ENCODE data around the gene ZNF655.

Gene ZNF655

DNA sequence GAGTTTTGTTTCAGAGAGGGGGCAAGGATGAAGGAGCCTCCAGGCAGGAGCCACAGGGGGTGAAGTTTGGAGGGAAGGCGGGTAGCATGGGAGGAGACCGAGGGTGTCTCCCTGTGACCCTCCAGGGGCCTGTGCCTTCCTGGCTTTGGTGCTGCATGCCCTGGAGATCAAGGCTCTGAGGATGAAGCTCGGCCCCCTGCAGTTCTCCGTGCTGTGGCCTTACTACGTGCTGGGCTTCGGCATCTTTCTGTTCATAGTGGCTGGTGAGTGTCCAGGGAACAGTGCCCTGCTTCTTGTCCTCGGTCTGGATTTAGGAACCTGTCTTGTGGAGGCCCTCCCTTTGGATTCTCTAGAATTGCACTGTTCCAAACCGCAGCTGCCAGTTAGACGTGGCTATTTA lies 49.1 kb downstream of the ZNF655 start:
- DNase-seq = no peak

DNA sequence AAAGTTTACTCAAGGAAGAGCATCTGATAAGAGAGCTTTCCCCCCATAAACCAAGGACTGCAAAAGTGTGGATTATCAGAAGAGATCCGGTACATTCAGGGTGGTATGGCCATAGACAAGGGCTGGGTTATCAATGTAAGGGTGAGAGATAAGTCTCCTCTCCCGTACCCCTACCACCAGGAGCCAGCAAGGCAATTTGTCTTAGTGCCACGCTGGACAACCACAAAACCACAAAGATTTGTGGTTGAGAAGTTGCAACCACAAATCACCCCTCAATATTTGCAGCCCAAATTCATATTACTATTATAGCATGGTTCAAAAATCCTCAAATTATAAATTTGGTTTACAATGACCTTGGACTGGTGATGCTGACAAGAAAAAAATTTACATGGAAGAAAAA lies 56.1 kb downstream of the ZNF655 start:
- DNase-seq = no peak

DNA sequence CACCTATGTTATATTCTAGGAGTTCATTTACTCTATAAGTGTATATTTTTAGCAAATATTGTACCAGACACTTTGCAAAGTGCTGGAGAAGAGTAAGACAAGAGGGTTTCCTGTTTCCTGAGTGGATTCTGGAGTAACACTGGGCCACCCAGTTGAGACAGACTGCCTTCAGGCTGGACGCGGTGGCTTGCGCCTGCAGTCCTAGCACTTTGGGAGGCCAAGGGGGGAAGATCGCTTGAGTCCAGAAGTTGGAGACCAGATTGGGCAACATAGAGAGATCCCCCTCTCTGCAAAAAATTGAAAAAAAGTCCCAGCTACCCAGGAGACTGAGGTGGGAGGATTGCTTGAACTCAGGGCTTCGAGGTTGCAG lies 57.5 kb downstream of the ZNF655 start:
- no peak for DNase-seq

DNA sequence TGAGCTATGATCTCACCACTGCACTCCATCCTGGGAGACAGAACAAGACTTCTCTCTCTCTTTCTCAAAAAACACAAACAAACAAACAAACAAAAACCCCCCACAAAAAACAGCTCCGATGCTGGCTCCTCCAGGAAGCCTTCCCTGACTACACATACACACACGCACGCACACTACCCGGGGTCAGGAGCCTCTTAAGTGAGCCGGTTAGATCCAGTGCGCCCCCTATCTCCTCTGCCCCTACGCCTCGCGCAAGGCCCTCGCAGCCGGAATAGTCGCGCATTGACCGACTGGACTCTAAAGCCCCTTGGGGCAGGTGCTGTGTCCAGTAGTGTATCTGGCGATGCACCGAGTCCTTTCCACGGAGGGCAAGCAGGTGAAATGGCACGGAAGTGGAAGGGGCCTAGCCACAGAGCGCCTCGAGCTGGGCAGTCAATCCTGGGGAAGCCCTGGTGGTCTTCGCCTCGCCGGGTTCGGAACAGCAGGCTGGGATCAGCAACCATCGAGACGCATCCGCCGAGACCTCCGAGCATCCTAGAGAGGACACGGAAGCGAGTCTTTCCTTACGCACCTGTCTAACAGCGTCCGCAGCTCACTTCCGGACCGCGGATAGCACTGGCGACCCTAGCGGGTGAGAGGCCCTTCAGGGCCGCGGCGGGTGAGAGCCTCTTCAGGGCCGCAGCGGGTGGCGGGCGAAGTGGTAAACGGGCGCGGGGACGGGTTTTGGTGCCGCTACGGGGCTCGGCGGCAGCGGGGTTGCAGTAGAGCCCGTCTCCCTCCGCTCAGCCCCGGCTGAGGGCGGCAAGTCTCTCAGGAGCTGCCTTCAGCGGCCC lies 58.1 kb downstream of the ZNF655 start, which contains the start of gene ZSCAN25:
Gene ZSCAN25, plus strand, starts transcription at position 588 of the 833 bp plus-strand sequence. CDS start 2,661 bp downstream, outside the sequence.
- DNase-seq = peak; percentile 83

DNA sequence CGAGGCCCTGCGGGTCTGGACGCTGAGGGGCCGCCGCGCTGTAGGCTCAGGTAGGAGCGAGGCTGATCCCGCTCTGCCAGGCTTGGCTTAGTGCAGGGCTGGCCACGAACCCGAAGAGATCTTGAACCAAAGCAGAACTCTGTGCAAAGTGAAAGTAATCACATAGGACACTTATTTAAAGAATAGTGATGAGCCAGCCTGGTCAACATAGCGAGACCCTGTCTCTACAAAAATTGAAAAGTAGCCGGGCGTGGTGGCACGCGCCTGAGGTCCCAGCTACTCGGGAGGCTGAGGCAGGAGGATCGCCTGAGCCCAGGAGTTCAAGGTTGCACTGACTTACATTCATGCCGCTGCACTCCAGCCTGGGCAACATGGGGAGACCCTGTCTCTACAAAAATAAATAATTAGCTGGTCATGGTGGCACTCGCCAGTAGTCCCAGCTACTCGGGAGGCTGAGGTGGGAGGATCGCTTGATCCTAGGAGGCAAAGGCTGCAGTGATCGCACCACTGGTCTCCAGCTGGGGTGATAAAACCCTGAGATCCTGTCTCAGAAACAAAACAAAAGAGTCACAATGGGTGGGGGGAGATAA lies 58.8 kb downstream of the ZNF655 start:
- no peak for DNase-seq

DNA sequence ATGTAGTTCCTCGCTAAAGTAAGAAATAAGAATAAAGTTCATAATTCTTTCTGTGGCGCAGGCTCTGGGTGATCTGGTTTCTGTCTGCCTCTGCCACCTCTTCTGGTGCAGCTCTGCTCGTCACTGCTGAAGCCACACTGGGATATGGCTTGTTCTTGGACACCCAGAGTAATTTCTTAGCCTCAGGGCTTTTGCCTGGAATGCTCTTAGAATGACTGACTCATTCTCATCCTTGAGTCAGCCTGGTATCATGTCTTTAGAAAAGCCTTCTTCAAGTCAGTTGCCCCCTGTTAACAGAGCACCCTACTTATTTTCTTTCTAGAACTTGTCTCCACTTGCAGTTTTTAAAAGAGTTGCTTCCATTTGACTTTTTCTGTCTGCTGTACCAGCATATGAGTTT lies 60.3 kb downstream of the ZNF655 start:
- DNase-seq = no peak

DNA sequence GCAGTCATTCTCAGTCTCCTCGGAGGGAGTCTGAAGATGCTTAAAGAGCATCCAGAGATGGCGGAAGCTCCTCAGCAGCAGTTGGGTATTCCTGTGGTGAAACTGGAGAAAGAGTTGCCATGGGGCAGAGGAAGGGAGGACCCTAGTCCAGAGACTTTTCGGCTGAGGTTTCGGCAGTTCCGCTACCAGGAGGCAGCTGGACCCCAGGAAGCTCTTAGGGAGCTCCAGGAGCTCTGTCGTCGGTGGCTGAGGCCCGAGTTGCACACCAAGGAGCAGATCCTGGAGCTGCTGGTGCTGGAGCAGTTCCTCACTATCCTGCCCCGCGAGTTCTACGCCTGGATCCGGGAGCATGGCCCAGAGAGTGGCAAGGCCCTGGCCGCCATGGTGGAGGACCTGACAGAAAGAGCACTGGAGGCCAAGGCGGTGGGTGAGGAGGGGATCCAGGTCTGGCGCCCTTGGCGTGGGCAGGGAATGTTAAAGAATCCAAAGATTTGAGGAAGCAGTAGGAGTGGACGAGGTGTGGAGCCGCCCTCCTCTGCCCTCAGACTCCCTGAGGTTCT lies 61.2 kb downstream of the ZNF655 start:
- no peak for DNase-seq

DNA sequence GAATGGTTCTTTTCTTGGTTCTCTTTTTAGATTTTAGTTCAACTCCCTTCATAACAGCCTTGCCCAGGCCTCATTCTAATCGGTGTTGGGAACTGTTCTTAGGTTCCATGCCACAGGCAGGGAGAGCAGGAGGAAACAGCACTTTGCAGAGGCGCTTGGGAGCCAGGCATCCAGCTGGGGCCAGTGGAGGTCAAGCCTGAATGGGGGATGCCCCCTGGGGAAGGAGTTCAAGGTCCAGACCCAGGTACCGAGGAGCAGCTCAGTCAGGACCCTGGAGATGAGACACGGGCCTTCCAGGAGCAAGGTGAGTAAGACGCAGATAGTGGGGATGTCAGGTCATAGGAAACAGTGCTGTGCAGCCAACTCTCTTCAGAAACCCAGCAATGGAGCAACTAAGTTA lies 62.8 kb downstream of the ZNF655 start:
- DNase-seq = no peak

DNA sequence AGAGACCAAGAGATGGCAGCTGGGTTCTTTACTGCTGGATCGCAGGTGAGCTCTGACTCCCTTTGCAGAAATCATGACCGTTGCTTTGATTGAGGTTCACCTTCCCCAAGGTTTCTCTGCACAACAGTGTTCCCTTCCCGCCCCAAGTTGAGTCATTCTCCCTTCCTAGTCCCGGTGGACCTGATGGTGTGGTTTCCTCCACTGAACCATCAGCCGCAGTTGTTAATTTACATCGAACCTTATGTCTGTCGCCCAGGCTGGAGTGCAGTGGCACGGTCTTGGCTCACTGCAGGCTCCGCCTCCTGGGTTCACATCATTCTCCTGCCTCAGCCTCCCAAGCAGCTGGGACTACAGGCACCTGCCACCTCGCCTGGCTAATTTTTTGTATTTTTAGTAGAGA lies 64.2 kb downstream of the ZNF655 start:
- no peak for DNase-seq

DNA sequence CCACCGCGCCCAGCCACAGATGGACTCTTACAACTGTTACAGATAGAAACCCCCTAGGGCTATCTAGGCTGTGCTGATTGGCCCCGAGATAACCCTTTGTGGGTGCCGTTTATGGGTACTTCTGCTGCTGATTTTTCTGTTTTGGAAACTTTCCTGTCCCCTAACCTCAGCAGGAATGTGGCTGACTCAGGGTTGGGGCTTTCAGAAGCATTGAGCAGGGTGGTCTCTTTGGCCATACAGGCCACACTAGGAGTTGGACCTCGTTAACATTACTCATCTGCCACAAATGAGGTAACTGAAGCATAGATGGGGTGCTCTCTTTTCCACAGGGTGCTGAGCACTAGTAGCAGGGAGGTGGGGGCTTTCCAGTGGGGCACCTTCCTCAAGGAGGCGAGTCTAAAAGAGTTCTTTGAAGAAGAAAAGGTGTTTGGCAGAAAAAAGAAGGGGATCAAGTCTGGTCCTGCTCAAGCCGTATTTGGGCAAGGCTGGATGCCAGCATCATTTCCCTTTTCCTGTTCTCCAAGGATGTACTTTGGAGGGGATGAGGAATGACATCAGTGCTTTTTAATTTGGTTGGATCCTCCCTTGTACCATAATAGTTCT lies 64.8 kb downstream of the ZNF655 start:
- no peak for DNase-seq

DNA sequence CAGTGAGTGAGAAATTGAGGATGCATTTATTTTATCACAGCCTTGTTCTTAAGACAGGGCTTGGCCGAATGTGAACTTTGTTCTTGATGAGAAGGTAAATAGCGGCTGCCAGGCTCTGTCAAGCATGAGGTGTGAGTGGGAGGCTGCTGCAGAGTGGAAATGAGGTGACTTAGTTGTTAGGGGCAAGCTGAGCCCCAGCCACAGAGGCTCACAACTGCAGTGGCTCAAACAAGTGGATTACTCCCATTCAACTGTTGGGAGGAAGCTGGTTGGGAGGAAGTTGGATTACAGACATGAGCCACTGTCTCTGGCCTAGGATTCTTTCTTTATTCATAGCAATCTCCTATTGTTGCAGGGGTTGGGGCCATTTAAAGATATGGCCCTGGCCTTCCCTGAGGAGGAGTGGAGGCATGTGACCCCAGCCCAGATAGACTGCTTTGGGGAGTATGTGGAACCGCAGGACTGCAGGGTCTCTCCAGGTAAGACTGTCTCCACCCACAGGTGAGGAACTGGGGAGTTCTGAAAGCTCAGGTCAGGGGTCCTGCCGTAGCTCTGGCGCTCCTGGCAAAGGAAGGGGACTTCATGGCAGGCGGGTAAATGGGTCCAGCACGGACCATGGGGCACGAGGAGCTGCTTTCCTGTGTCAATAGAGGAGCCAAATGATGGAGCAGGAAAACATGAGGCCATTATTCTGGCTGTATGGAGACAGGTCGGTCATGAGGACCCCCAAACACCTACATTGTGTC lies 65.4 kb downstream of the ZNF655 start:
- DNase-seq = no peak

DNA sequence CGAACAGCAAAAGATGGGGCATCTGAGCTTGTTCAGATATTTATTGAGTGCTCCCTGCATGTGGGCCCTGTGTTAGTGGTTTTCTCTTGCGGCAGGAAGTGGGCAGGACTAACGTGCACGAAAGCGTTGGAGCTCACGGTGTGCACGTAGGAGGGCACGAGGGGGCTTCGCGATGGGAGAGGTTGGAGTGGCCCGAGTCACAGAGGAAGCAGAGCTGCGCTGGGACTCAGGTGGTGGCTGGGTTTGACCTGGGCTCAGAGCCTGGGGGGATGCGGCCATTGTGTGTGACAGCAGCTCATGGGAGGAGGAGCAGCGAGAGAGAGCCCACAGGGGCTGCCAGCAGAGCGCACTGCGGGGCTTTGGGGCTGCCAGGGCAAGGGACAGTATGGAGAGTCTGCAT lies 66.0 kb downstream of the ZNF655 start:
- peak; percentile 65 for DNase-seq

DNA sequence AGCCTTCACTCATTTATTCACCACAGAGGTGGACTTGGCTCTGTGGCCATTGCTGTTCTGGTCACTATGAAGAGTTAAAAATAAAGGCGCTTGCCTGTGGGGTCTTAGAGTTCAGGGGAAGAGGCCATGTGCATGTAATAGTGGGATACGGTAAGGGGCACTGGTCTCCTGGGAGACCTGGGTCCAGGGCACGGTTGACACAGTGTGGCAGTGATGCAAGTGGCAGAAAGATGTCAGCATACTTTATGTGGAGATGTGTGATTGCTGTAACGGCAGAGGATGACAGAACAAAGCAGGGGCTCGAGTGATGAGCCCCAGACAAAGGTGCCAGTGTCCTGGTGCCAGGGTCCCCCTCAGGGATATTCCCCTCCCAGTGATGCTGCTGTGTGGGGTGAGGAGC lies 66.9 kb downstream of the ZNF655 start:
- DNase-seq = no peak

DNA sequence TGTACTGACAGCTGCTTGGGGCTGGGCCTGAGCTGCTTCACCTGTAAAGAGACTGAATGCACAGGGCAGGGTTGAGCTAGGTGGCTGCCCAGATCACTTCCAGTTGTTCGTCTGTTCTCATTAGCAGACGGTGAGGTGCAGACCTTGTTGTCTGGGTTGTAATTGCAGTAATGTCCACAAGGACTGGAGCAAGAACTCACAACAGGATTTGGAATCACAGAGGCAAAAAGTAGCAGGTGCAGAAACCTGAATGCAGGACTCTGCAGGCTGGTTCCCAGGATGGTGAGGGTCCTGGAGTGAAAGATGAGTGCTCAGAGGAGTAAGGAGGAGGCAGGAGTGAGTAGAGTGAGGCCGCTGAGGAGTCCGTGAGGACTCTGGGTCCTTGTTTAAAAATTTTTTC lies 67.5 kb downstream of the ZNF655 start:
- DNase-seq = no peak
